ENCODE data around the gene PPP1R3F.

PPP1R3F gene

GRCh38 chrX:49269767-49270248, at the start of gene PPP1R3F:
Gene PPP1R3F, plus strand, starts transcription at chrX:49269793. Its CDS starts 77 bp downstream, at chrX:49269870.
- DNase-seq, result no peak

GRCh38 chrX:49220100-49220499, 49.5 kb upstream of the PPP1R3F start:
- no peak for DNase-seq

DNA sequence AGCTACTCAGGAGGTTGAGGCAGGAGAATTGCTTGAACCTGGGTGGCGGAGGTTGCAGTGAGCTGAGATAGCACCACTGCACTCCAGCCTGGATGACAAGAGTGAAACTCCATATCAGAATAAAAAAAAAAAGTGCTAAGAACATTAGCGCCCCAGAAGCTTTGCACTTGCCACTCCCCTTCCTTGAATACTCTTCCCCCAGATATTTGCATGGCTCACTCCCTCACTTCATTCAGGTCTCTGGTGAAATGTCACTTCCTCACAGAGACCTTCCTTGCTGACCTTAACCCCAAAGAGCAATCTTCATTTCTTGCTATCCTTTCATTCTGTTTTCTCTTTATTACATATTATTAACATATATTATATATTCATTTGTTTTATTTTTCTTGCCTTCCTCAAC, 47.7 kb upstream of the PPP1R3F start:
- DNase-seq, result no peak

- DNase-seq, result no peak
Measured at GRCh38 chrX:49225858-49226257, 43.7 kb upstream of the PPP1R3F start.

DNA sequence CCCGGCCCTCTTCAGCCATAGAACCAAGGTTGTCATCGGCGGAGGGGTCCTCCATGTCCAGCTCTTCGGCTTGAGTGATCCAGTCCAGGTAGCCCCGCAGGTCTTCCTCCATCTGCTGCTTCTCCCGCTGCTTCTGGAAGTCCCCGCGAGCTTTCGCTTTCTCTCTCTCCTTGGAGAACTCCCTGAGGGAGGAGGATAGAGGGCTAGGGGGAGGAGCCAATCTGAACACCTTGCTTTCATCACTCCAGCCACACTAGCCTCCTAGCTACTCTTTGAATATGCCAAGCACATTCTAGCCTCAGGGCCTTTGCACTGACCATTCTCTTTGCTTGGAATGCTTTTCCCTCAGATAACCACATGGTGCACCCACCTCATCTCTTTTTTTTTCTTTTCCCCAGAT, 42.6 kb upstream of the PPP1R3F start:
- no peak for DNase-seq

DNA sequence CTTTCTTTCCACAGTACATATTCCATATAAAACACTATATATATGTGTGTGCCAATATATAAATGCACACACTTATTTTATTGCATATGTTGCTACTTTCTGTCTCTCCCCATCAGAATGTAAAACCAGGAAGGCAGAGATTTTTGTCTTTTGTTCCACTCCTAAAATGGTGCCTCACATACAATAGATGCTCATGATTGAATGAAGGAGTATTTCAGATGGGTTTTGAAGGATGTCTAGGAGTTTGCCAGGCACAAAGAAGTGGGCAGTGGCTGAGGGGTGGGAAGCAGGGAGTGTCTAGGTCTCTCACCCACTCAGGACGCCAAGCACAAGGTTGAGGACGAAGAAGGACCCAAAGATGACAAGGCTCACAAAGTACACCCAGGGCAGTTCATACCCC, 41.9 kb upstream of the PPP1R3F start:
- DNase-seq, result no peak

DNA sequence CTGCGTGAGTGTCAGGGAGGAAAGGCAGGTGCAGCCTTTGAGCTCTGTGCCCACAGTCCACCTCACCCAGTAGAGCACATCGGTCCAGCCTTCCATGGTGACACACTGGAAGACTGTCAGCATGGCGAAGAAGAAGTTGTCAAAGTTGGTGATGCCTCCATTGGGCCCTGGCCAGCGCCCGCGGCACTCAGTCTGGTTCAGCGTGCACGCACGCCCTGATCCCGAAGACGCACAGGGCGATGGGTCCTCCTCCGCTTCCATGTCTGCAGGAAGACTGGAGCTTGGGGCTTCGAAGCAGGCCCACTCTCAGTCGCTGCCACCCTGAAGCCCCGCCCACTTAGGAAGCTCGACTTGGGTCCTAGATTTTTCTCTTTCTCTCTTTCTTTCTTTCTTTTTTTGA, 41.4 kb upstream of the PPP1R3F start:
- no peak for DNase-seq

GRCh38 chrX:49230500-49231232, 38.9 kb upstream of the PPP1R3F start:
- peak; percentile 71 for DNase-seq

DNA sequence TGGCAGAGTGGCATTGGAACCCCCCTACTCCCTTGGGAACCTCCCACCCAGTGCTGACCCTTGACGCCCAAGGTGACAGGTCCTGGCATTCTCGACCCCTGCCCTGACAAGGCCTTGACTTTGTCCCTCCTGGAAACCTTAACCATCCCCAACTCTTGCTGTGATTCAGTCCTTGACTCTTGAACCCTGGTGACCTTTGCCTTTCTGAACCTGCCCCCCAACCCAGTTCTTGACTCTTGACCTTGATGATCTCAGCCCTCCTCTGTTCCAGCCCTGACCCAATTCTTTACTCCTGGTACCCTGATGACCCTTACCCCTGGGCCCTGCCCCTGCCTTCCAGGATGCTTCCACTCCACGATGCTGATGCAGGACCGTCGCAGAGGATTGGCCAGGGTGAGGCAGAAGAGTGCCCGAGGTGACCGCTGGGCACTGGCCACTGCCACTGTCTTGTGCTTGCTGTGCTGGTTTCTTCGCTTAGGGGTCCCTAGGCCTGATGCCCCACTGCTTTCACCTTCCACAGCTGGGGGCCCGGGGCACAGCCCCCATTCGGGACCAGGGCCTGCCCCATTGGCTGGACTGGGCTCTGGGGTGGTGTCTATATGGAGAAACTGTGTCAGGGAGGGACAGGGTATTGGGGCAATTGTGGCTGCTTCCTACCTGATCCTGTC, 38.1 kb upstream of the PPP1R3F start:
- DNase-seq, result no peak

DNA sequence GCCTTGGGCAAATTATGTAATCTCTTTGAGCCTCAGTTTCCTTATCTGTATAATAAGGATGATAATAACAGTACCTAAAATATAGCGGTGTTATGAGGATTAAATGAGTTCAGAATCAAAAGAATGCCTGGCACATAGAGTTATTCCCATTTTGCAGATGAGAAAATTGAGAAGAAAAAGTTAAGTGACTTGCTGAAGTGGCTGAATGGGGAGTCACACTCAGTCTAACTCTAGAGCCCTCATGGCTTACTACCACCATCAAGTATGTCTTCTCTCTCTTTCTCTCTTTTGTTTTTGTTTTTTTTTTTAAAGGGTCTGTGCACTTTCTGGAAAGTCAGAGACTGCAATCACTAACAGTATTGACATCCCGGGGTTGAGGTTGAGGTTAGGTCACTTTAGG, 37.1 kb upstream of the PPP1R3F start:
- no peak for DNase-seq

GRCh38 chrX:49233176-49233575, 36.4 kb upstream of the PPP1R3F start, which contains the start of gene CACNA1F:
Gene CACNA1F, minus strand, starts transcription at chrX:49233340. Its CDS starts 31 bp downstream, at chrX:49233309.
- DNase-seq, result no peak

GRCh38 chrX:49233887-49234555, 35.6 kb upstream of the PPP1R3F start:
- DNase-seq, result no peak

- DNase-seq, result no peak
Measured at GRCh38 chrX:49237060-49237459, 32.5 kb upstream of the PPP1R3F start.

DNA sequence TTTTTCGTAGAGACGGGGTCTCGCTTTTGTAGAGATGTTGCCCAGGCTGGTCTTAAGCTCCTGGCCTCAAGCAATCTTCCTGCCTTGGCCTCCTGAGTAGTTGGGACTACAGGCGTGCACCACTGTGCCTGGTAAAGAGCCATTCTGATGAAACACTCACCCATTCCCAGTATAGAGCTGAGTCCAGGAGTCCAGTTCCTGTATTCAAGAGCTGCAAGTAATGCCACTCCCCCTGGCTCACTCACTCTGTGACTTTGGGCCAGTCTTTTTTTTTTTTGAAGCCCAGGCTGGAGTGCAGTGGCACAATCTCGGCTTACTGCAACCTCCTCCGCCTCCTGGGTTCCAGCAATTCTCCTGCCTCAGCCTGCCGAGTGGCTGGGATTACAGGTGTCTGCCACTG, 30.9 kb upstream of the PPP1R3F start:
- no peak for DNase-seq

- no peak for DNase-seq
Measured at GRCh38 chrX:49242545-49243066, 27.0 kb upstream of the PPP1R3F start.

DNA sequence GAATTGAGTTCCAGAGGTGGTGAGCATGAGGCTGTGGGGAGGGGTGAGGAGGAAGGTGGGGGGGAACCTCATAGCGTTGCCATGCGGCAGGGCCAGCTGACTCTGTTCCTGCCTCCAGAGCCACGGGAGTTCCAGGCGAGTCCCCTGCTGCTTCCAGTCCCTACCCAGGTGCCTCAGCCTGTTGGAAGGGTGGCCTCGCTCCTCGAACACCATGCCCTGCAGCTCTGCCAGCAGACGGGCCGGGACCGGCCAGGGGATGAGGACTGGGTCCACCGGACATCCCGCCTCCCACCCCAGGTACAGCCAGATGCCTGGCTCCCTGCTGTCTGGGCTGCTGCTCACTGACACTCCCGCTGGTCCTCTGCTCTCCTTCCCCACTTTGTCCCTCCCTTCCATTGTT, 26.4 kb upstream of the PPP1R3F start:
- no peak for DNase-seq

DNA sequence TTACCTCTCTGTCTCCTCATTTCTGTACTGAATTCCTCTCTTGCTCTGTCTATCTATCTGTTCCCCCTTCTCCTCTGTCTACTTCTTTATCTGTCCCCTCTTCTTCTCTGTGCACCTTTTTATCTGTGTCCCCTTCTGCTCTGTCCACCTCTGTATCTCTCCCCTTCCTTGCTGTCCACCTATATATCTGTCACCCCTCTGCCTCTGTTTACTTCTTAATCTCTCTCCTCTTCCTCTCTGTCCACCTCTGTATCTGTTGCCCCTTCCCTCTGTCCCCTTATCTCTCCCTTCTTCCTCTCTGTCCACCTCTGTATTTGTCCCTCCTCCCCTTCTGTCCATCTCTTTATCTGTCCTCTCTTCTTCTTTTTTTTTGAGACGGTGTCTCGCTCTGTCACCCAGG, 25.4 kb upstream of the PPP1R3F start:
- DNase-seq, result no peak

DNA sequence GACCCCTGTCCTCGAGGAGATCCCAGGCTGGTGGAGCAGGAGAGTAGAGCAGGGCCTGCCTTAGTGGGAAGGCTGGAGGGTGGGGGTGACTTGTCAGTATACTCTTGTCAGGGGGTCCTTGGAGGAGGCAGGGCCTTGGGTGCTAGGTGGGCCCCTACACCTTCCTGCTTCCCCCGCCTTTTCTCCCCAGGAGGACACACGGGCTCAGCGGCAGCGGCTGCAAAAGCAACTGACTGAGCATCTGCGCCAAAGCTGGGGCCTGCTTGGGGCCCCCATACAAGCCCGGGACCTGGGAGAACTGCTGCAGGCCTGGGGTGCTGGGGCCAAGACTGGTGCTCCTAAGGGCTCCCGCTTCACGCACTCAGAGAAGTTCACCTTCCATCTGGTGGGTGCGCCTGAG, 23.1 kb upstream of the PPP1R3F start:
- no peak for DNase-seq

DNA sequence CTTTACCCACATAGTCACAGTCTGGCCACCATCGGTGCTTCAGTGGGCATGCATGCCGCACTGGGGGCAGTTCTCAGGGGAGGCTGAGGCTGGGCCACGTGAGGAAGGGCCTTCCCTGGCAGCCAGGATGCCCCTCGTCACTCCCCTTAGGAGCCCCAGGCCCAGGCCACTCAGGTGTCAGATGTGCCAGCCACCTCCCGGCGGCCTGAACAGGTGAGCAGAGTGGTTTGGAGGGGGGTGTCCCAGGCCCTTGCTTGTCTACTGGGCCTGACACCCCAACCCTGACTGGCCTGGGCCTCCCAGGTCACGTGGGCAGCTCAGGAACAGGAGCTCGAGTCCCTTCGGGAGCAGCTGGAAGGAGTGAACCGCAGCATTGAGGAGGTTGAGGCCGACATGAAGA, 22.2 kb upstream of the PPP1R3F start:
- DNase-seq, result no peak

GRCh38 chrX:49247916-49248811, 21.4 kb upstream of the PPP1R3F start:
- no peak for DNase-seq

- no peak for DNase-seq
Measured at GRCh38 chrX:49249071-49249470, 20.5 kb upstream of the PPP1R3F start.

DNA sequence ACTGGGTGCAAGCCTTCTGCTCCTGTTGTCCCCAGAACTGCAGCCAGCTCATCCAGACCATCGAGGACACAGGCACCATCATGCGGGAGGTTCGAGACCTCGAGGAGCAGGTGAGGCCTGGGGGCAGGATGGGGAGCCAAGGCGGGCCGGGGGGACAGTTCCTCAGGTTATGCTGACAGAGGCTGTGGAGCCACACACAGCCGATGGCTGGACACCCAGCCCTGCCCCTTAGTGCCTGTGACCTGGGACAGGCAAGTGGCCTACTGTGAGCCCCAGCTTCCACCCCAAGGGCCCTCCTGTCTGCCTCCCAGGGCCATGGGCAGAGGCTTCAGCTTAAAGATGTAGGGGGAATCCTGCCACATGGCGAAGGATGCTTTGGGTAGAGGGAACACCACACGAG, 20.0 kb upstream of the PPP1R3F start:
- DNase-seq, result no peak

DNA sequence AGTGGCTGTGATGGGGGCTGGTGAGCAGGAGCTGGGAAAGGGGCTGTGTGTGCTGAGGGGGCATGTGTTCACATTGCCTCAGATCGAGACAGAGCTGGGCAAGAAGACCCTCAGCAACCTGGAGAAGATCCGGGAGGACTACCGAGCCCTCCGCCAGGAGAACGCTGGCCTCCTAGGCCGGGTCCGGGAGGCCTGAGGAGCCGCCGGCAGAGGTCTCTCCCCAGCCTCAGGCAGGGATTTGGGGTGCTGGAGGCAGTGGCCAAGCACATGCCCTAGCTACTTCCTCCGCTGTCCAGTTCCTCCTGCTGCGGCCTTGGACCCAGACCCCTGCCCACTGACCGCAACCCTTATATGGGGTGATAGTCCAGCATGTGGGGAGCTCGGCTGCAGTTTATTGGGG, 19.5 kb upstream of the PPP1R3F start:
- DNase-seq, result no peak

Measured in CD4-positive, alpha-beta T cell treated with Interleukin-6 for 4 hours (primary cell).